A673 (cell line): ENCODE results near the gene PMVK. TPM values are rescaled to one million over a fixed set of nuclear protein-coding genes. Genes with fewer than 3 reads are reported as not detected.

Source experiments
- BruUV-seq: library from RNA; stranded (reverse); fragments of 400-500 nt; replicated peaks from 2 replicates; lab custom pipeline; 2021; lab: Mats Ljungman, UMichigan
- CTCF ChIA-PET: fragments of 300-600 bp; sonication (Branson Sonifier 250); formaldehyde crosslinking; loops from one replicate; lab custom pipeline; 2022; ENCODE audit warnings: antibody characterized with exemption; lab: Charles Lee
- POLR2A ChIA-PET: fragments of 300-600 bp; sonication (Branson Sonifier 250); formaldehyde crosslinking; loops from one replicate; lab custom pipeline; 2022; ENCODE audit warnings: antibody characterized with exemption; ENCODE audit not compliant: low non-redundant PET; lab: Charles Lee
- DNase-seq: peaks from one replicate; pipeline ENCODE4 v3.0.0-alpha.2; 2015; ENCODE audit warnings: low spot score
- H3K27ac ChIP-seq: fragments of 200-600 bp; sonication (generic); 2 replicates; pipeline ENCODE4 v1.5.1; 2016; ENCODE audit warnings: mixed run types, low read depth, mild to moderate bottlenecking, mixed read lengths, antibody characterized with exemption, low read length; ENCODE audit not compliant: poor library complexity, severe bottlenecking
- H3K27me3 ChIP-seq: fragments of 200-600 bp; sonication (generic); replicated peaks from 2 replicates; pipeline ENCODE4 v1.6.1; 2017; ENCODE audit warnings: mixed run types, low read depth, mild to moderate bottlenecking, mixed read lengths, antibody characterized with exemption, low read length; ENCODE audit not compliant: insufficient read depth, poor library complexity
- H3K36me3 ChIP-seq: fragments of 200-600 bp; sonication (generic); 2 replicates; pipeline ENCODE4 v1.6.1; 2016; ENCODE audit warnings: mixed run types, mild to moderate bottlenecking, mixed read lengths, antibody characterized with exemption, low read length; ENCODE audit not compliant: insufficient read depth, poor library complexity, severe bottlenecking
- H3K4me1 ChIP-seq: fragments of 200-600 bp; sonication (generic); 2 replicates; pipeline ENCODE4 v1.6.1; 2017; ENCODE audit warnings: mixed run types, mild to moderate bottlenecking, mixed read lengths, antibody characterized with exemption, low read length; ENCODE audit not compliant: insufficient read depth, poor library complexity, severe bottlenecking
- H3K4me3 ChIP-seq: fragments of 200-600 bp; sonication (generic); 2 replicates; pipeline ENCODE4 v1.5.1; 2016; ENCODE audit warnings: low read depth, mixed run types, mild to moderate bottlenecking, mixed read lengths, low read length; ENCODE audit not compliant: poor library complexity, severe bottlenecking
- H3K9me3 ChIP-seq: fragments of 200-600 bp; sonication (generic); 2 replicates; pipeline ENCODE4 v1.6.1; 2016; ENCODE audit warnings: mixed run types, low read depth, mild to moderate bottlenecking, mixed read lengths, antibody characterized with exemption, low read length; ENCODE audit not compliant: poor library complexity, severe bottlenecking
- EZH2 ChIP-seq: fragments of 200-600 bp; sonication (generic); IDR thresholded peaks from 2 replicates; pipeline ENCODE4 v1.6.1; 2017; ENCODE audit warnings: borderline replicate concordance, low read depth, mild to moderate bottlenecking, mixed read lengths, antibody characterized with exemption, low read length; ENCODE audit not compliant: poor library complexity, severe bottlenecking
- intact Hi-C: fragments of 100-400 bp; cut with micrococcal nuclease; formaldehyde crosslinking; loops from one replicate; pipeline ENCODE4 v1.10.0; 2022; ENCODE audit not compliant: unreplicated experiment
- total RNA-seq: library from RNA; stranded (reverse); gene quantifications from 2 replicates; pipeline ENCODE4 v1.2.3, GENCODE V29; 2021
- TF ChIP-seq, protein P1 (sequence below): fragments of 300-800, 200-600 bp; sonication (generic); conservative IDR thresholded peaks from 2 replicates; pipeline ENCODE4 v1.5.1; 2017; ENCODE audit warnings: low read depth, mild to moderate bottlenecking, antibody characterized with exemption, low read length, moderate library complexity, mixed read lengths

PMVK gene
- total RNA-seq, 1 experiment from 2014 or later, result 30.8 TPM

DNA sequence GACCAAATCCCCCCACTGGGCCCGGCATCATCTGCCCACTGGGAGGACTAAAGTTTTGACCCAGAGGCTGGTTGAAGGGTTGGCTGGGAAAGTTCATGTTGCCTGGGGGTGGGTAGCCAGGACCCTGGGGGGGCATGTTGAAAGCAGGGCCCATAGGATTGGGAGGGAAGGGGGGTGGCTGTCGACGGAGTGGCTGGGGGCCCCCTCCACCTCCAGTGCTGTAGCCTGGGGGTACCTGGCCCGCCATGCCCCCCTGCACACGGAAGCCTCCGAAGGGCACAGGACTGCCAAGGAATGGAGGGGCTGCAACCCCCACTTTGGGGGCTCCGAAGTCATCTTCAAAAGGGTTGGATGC lies 22.9 kb upstream of the PMVK start:
- intact Hi-C loops, result no loop called here
- no peaks in the 10 kb centered on the region for H3K27me3 ChIP-seq
- POLR2A ChIA-PET, result no interaction called here
- no peak overlapping the region for H3K4me3 ChIP-seq
- CTCF ChIA-PET, result interaction anchor here (0.6 kb wide), 1 partner anchor 40 kb away, joined by 4 read pairs; no protein-coding TSS in a partner anchor
- TF ChIP-seq EZH2, result no peak
- TF ChIP-seq, protein P1, sequence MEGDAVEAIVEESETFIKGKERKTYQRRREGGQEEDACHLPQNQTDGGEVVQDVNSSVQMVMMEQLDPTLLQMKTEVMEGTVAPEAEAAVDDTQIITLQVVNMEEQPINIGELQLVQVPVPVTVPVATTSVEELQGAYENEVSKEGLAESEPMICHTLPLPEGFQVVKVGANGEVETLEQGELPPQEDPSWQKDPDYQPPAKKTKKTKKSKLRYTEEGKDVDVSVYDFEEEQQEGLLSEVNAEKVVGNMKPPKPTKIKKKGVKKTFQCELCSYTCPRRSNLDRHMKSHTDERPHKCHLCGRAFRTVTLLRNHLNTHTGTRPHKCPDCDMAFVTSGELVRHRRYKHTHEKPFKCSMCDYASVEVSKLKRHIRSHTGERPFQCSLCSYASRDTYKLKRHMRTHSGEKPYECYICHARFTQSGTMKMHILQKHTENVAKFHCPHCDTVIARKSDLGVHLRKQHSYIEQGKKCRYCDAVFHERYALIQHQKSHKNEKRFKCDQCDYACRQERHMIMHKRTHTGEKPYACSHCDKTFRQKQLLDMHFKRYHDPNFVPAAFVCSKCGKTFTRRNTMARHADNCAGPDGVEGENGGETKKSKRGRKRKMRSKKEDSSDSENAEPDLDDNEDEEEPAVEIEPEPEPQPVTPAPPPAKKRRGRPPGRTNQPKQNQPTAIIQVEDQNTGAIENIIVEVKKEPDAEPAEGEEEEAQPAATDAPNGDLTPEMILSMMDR, result no peak
- no peaks in the 10 kb centered on the region for H3K9me3 ChIP-seq
- H3K4me1 ChIP-seq, result peaks cover 27% of the 10 kb centered on the region
- BruUV-seq, result no TSS peak
- H3K36me3 ChIP-seq, result peaks cover 37% of the 10 kb centered on the region
- no peak overlapping the region for H3K27ac ChIP-seq
- no peak for DNase-seq

- H3K36me3 ChIP-seq, result peaks cover 33% of the 10 kb centered on the region
- no peak for DNase-seq
- H3K4me1 ChIP-seq, result peaks cover 27% of the 10 kb centered on the region
- intact Hi-C loops, result no loop called here
- CTCF ChIA-PET, result no interaction called here
- H3K9me3 ChIP-seq, result no peaks in the 10 kb centered on the region
- POLR2A ChIA-PET, result no interaction called here
- no peaks in the 10 kb centered on the region for H3K27me3 ChIP-seq
- BruUV-seq, result no TSS peak
- H3K4me3 ChIP-seq, result no peak overlapping the region
- TF ChIP-seq EZH2, result no peak
- TF ChIP-seq, protein P1, result no peak
- no peak overlapping the region for H3K27ac ChIP-seq
Observed at GRCh38 chr1:154958681-154959425, 22.3 kb upstream of the PMVK start.

GRCh38 chr1:154958036-154958435 lies 21.5 kb upstream of the PMVK start:
- CTCF ChIA-PET, result no interaction called here

More at GRCh38 chr1:154958036-154958435, 21.5 kb upstream of the PMVK start:
- peaks cover 25% of the 10 kb centered on the region for H3K36me3 ChIP-seq
- no TSS peak for BruUV-seq
- no peak for TF ChIP-seq EZH2
- TF ChIP-seq, protein P1, result no peak
- H3K27ac ChIP-seq, result no peak overlapping the region
- DNase-seq, result no peak
- POLR2A ChIA-PET, result no interaction called here
- H3K27me3 ChIP-seq, result no peaks in the 10 kb centered on the region
- no peak overlapping the region for H3K4me3 ChIP-seq
- intact Hi-C loops, result no loop called here
- no peaks in the 10 kb centered on the region for H3K9me3 ChIP-seq
- peaks cover 27% of the 10 kb centered on the region for H3K4me1 ChIP-seq
